ENCODE results near the gene ZC3H8. TPM values are rescaled to one million over a fixed set of nuclear protein-coding genes. Genes with fewer than 3 reads are reported as not detected.

Gene ZC3H8
- total RNA-seq, 1 donor from 2014 or later = 23.7 TPM

DNA sequence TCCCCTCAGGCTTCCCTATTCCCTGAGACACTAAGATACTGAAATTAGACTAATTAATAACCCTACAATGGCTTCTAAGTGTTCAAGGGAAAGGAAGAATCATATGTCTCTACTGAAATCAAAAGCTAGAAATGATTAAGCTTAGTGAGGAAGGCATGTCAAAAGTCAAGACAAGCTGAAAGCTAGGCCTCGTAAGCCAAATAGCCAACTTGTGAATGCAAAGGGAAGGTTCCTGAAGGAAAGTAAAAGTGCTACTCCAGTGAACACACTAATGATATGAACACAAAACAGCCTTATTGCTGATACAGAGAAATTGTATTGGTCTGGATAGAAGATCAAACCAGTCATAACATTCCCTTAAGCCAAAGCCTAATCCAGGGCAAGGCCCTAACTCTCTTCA lies 10.0 kb downstream of the ZC3H8 start:
- no peaks in the 10 kb centered on the region for H3K4me1 Mint-ChIP-seq (ENCODE audit: low read depth)
- peaks cover 6% of the 10 kb centered on the region for H3K36me3 Mint-ChIP-seq (ENCODE audit: insufficient read depth)
- H3K27me3 Mint-ChIP-seq = no peaks in the 10 kb centered on the region
- no peak for DNase-seq (ENCODE audit: low spot score, unreplicated experiment)
- no peaks in the 10 kb centered on the region for H3K9me3 Mint-ChIP-seq (ENCODE audit: low read depth)
- H3K27ac Mint-ChIP-seq = no peak overlapping the region
- TF ChIP-seq, protein P1, sequence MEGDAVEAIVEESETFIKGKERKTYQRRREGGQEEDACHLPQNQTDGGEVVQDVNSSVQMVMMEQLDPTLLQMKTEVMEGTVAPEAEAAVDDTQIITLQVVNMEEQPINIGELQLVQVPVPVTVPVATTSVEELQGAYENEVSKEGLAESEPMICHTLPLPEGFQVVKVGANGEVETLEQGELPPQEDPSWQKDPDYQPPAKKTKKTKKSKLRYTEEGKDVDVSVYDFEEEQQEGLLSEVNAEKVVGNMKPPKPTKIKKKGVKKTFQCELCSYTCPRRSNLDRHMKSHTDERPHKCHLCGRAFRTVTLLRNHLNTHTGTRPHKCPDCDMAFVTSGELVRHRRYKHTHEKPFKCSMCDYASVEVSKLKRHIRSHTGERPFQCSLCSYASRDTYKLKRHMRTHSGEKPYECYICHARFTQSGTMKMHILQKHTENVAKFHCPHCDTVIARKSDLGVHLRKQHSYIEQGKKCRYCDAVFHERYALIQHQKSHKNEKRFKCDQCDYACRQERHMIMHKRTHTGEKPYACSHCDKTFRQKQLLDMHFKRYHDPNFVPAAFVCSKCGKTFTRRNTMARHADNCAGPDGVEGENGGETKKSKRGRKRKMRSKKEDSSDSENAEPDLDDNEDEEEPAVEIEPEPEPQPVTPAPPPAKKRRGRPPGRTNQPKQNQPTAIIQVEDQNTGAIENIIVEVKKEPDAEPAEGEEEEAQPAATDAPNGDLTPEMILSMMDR (IDR thresholded peaks at IDR 0.05; ENCODE audit: unreplicated experiment) = no peak
- no peak overlapping the region for H3K4me3 Mint-ChIP-seq (ENCODE audit: low read depth)

DNA sequence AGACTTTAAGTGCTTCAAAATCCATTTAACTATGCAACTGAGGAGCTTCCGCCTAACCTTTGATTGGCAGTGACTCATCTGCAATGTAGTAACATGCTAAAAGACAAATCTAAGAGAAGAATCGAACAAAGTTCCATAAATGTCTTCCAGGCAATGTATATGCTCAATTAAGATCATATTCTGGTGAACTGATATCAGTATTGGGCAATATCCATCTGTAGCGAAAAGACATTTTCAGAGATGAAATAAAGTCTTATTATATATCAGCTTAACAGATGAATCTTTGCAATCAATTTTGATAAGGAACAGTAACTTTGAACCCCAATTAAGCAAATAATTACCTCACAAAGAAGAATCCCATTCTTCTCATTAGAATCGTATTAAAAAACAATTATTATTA lies 11.6 kb downstream of the ZC3H8 start:
- TF ChIP-seq, protein P1 (IDR thresholded peaks at IDR 0.05; ENCODE audit: unreplicated experiment) = no peak
- no peak overlapping the region for H3K4me3 Mint-ChIP-seq (ENCODE audit: low read depth)

DNA sequence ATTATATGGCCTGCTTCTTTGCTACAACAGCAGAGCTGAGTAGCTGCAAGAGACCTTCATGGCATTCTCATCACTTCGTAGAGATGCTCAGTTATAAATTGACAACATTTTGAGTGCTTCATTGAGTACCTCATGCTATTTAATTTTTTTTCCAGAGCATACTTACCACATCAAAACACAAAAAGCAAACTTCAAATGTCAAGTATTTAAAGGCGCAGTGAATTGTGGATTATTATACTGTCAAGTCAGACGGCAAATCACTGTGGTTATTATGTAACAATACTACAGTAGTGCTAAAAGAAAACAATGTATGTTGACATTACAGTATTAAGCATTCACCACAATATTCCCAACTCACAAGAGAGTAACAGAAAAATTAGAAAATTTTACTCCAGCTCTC lies 12.5 kb downstream of the ZC3H8 start:
- H3K4me3 Mint-ChIP-seq (ENCODE audit: low read depth) = no peak overlapping the region
- H3K27me3 Mint-ChIP-seq = no peaks in the 10 kb centered on the region
- H3K36me3 Mint-ChIP-seq (ENCODE audit: insufficient read depth) = peaks cover 6% of the 10 kb centered on the region
- DNase-seq (ENCODE audit: low spot score, unreplicated experiment) = no peak
- H3K9me3 Mint-ChIP-seq (ENCODE audit: low read depth) = no peaks in the 10 kb centered on the region
- H3K4me1 Mint-ChIP-seq (ENCODE audit: low read depth) = no peaks in the 10 kb centered on the region
- no peak overlapping the region for H3K27ac Mint-ChIP-seq
- TF ChIP-seq, protein P1 (IDR thresholded peaks at IDR 0.05; ENCODE audit: unreplicated experiment) = no peak

More for the DNA sequence above, 11.6 kb downstream of the ZC3H8 start:
- Mint-ChIP-seq H3K4me1 (ENCODE audit: low read depth) (no peaks in the 10 kb centered on the region), H3K27me3 (no peaks in the 10 kb centered on the region), H3K9me3 (ENCODE audit: low read depth) (no peaks in the 10 kb centered on the region), H3K36me3 (ENCODE audit: insufficient read depth) (peaks cover 6% of the 10 kb centered on the region), H3K27ac (no peak overlapping the region)
- DNase-seq (ENCODE audit: low spot score, unreplicated experiment) = no peak

DNA sequence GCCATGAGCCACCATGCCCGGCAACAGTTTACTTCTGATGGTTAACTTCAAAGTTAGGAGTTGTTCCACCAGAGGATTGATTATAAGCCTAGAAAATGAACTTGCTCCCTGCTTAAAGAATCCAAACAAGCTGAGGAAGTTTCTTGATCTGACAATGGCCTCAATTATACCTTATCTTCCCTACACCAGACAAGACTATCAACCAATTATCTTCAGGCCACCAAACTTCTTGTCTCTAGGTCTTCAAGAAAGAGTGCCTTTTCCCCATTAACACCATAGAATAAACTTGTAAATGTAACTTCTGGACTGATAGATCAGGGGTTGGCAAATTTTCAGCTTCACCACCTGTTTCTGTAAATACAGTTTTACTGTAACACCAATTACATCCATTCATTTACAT lies 15.0 kb downstream of the ZC3H8 start:
- no peak overlapping the region for H3K4me3 Mint-ChIP-seq (ENCODE audit: low read depth)
- TF ChIP-seq, protein P1 (IDR thresholded peaks at IDR 0.05; ENCODE audit: unreplicated experiment) = no peak
- no peak for DNase-seq (ENCODE audit: low spot score, unreplicated experiment)
- no peaks in the 10 kb centered on the region for H3K9me3 Mint-ChIP-seq (ENCODE audit: low read depth)
- H3K27me3 Mint-ChIP-seq = no peaks in the 10 kb centered on the region
- peaks cover 4% of the 10 kb centered on the region for H3K36me3 Mint-ChIP-seq (ENCODE audit: insufficient read depth)
- H3K27ac Mint-ChIP-seq = no peak overlapping the region
- H3K4me1 Mint-ChIP-seq (ENCODE audit: low read depth) = no peaks in the 10 kb centered on the region

DNA sequence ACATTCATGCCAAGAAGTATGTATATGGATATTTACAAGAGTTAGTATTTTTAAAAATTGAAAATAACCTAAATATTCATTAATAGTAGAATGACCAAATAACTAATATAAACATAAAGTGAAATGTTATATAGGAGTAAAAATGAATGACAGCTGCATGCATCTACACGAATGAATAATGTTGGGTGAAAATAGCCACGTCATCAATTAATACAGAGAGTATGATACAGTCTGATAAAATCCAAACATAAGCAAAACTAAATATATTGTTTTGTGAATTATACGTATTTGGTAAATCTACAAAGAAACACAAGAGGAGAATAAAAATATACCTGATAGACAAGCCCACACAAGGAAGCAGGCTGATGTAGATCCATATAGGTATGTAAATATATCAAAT lies 24.5 kb downstream of the ZC3H8 start:
- TF ChIP-seq, protein P1 (IDR thresholded peaks at IDR 0.05; ENCODE audit: unreplicated experiment) = no peak
- Mint-ChIP-seq H3K27ac (no peak overlapping the region), H3K36me3 (ENCODE audit: insufficient read depth) (peaks cover 12% of the 10 kb centered on the region), H3K4me1 (ENCODE audit: low read depth) (no peaks in the 10 kb centered on the region), H3K9me3 (ENCODE audit: low read depth) (no peaks in the 10 kb centered on the region), H3K27me3 (no peaks in the 10 kb centered on the region), H3K4me3 (ENCODE audit: low read depth) (no peak overlapping the region)
- DNase-seq (ENCODE audit: low spot score, unreplicated experiment) = no peak

Data from progenitor cell of endocrine pancreas (in vitro differentiated cells).